NCI-H1092 (cell line): ENCODE measurements around the gene BACH2.
A peak's percentile ranks its signal among the peaks of the same experiment; 100 is the strongest.
"Not testable (repeated sequence)": the region's sequence is repeated elsewhere in the genome, so short reads cannot be mapped to it uniquely, and the experiment has no call there.

Experiments
- DNase-seq: peaks from one replicate; lab custom pipeline; 2025; lab: John Stamatoyannopoulos, UW

The BACH2 gene

DNA sequence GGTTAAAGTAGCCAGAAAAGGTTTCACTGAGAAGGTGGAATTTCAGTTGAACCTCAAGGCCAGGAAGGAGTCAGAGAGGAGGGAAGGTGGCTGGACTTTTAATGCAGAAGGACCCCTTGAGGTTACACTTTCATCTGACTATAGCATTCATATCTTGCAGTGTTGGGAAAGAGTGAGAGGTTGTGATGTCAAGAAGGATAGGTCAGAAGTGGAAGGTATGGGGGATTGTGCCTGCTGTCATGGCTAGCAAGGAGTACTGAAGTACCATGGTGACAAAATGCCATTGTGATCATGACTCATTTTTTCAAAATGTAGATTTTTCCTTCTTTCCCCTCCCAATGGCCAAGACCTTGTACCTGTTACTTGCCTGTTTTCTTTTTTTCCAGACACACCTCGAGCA is 5.2 kb upstream of the BACH2 start:
- no peak for DNase-seq

DNA sequence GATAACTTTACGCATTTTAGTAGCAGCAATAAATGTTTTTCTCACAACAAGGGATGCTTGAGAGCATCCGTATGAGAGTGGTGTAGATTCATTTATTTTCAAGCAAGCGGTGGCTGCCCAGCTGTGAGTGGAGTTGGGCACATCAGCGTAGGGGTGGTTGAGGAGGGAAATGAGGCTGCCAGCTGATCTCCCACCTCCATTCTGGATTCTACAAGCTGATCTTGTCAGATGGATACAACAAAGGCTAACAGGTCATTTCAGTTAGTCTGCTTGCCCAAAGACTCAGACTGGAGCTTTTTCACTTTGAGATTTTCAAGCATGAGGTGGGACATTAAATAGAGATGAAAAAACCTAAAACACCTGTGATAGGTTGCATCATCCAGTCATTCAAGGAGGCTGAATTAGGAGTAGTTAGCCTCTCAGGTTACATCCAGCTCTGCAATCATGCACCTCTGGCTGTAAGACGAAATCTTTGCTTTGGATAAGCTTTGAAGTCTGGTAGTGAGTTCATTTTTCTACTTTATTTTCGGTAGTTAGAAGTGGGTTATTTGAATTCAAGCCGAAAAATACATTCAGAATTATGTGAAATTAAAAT is 1.9 kb upstream of the BACH2 start:
- no peak for DNase-seq

DNA sequence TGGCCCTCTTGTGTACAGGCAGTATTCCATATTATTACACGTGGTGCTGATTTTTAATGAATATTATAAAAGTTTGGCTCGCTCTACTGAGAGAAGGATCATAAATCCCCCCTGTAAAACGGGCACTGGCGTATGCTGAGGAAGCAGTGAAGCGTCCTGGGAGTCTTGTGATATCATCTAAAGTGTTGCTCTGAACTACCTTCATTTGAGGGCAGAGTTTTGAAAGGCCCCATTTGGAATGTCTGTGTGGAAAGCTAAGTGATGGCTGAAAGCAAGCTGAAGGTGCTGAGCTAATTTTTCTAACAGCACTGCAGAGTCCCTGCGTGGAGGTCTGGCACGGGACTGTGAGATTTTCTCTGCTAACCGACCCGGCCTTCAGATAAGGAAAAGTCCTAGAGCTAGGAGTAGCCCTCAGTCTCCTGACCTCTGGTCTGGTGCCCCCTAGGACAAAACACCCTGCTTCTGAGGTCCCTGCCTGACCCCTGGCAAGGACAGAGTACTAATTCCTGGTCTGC is 1.3 kb upstream of the BACH2 start:
- no peak for DNase-seq

DNA sequence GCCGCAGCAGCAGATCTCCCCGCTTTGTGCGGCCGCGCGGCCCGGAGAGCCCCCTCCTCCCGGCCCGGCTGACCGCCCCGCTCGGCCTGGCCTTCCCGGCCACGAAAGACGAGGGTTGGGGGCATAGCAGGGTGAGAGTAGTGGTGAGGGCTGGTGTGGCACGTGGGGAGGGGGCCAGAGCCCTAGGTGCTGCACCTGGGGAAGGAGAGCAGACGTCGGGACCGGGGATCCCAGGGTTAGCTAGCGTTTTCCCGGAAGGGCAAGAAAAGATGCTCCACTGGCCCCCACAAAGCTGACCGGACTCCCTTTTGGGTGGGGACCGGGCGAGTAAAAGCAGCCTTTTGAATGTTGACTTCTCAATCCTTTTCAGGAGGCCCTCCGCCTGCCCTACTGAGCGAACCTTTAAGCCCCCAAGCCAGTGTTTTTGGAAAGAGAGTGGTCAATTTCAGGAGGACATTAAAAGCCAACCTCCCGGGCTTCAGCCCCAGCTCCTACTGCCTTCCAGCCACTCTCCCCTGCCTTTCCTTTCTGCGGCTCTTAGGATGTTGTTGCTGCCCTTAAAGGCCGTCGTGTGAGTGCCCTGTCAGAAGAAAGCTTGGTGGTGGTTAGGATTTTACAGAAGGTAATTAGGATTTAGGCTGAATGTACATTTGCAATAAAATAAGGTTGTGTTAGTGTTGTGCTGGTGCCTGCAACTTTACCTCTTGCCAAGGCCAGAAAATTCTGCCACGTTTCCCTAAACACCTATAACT is 648 bp upstream of the BACH2 start:
- no peak for DNase-seq

DNA sequence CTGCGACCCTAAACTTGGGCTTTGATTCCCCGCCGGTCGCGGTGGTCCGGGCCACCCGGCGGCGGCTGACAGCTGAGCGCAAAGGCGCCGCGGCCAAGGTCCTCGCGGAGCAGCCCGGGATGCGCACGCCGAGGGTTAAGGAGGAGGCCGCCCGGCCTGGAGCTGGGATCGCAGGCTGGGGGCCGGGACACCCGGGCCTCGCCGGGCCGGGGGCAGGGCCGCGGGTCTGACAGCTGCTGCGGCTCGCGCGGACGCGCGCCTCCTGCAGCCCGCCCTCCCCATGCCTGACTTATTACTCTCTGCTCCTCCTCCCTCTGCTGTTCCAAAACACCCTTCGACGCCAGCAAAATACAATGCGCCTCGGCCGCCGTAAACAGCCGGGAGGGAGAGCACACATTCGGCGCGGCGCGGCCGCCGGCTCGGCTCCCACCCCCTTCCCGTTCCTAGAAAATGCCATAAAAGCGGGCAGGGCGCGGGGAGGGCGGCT is 746 bp downstream of the BACH2 start:
- peak; percentile 11 for DNase-seq

DNA sequence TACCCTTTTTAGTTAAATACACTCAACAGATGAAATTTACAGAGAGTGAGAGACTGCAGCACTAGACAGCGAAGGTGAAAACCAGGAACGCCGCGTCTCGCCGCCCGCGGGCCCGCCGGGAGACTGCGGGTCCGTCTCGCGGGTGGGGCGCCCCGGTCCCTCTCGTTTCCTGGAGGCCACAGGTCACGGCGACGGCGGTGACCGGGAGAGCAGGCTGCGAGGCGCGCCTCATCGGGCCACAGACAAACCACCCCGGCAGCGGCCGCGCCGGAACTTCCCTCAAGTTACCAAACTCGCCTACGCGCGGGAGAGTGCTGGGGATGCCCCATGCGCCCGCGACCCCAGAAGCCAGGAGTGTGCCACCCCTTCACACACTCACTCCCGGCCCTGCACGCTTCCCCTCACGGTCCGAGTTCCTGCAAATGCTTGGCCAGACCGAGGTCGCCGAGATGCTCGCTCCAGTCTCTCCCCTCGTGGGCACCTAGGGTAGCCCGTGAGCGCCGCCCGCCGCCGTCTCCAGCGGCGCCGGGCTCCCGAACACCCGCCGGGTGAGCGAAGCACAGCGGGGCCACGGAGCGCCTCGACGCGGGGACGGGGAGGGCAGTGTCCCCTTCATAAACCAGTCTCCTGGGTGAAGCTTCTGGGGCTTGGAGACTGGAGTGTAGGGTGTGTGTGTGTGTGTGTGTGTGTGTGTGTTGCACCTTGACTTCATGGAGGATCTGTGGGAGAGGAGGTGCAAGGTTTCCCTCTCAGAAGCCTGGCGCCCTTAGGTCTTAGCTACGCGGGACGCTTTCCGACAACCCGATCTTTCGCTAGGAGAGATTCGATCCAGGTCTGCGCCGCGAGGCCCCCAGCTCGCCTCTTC is 1.4 kb downstream of the BACH2 start:
- DNase-seq: no peak

DNA sequence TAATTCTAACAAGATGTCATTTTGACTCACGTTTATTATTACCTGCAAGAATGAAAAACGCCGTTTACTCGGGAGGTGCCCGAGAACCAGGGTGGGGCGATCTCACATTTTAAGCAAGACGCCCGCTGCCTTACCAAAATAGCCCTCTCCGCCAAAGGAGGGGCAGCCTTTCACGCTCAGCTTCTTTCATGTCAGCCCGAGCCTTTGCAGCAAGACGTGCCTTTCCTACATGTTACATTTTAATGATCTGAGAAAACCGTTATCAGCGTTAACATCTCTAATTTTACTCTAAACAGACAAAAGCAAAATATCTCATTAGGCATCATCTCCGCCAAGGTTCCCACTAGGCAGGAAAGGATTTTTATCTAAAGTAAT is 2.0 kb downstream of the BACH2 start:
- no peak for DNase-seq

DNA sequence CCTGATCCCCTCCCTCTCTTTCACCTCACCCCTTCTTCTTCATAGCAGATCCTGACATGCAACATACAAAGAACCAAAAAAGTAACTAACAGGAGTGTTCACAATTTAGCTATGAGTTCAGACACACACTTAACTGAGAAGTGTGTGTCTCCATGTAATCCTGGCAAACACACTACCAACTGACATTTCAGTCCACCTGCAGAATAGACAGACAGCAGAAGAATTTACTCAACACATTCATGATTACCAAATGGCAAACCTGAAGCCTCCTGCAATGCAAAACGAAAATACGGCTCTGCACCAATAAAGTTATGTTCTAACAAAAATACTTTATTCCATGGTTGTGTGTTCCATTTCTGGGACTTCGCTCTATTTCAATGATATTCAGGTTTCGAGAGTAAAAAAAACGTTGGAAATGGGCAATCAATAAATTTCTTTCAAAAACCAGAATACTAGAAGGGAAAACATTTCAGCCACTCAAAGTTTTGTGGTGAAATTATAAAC is 2.6 kb downstream of the BACH2 start:
- DNase-seq: no peak

DNA sequence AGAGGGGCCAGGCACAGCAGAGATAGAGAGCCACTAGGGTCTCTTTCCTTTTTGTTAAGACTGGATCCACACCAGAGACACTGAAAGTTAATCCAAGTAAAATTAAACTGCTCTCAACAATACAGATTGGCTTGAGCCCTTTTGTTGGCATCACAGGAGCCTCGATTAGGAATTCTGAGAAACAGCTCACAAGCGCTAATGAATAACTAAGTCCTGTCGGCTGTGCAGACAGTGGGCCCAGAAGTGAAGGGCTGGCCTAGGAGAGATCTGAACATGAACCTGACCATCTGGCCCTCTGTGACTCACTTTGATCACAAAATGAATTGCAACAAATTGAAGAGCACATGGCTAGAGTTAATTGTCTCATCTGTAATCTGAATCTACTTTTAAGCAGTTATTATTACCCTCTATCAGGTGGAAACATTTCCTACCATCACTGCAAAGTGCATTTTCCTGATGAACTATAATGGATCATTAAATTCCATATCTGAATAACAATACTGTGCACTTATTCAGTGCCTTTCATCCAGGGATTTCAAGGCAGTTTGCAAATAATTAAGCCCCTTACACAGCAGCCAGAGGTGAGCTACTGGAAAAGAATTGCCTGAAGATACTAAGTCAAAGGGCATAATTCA is 3.2 kb downstream of the BACH2 start:
- no peak for DNase-seq

DNA sequence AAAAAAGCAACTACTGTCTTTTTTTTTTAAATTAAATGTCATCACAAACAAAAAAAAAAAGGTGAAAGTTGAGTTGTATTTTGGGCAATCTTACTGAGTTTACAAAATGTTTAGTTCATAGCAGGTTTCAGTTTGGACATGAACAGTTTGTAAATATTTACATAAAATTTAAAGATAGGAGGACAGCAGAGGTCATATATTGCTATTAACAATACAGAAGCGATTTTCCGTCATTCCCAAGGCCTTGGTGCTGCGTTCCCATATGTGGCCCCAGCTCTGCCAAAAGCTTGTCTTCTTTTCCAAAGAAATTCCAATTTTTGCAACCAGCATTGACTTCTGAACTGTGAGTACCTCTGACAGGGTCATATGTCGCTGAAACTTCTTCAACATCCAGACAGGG is 5.1 kb downstream of the BACH2 start:
- DNase-seq: no peak

DNA sequence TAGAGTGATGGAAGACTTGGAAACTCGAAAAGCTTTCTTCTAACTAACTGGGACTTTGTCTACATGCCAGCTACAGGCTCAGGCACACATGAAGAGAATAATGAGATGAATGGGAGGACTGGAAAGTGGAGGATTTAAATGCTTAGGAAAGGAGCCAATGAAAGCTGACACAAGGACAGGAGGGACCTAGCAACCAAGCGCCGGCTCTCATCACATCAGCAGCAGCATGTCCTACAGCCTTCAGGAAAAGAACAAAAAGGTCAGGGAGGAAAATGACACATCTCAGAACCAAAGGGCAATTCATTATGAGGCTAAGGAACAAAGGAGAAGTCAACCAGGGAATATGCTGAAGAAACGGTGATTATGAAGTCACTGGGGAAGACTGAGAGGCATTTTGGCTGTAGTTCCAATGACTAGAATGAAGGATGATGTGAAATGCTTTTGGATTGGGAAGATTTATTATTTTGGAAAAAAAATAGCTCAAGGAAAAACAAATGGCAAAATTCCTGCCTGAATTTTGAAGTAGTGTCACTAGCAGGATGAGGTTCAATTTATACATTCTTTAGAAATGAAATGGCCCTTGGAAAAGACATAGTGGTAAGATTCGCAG is 5.7 kb downstream of the BACH2 start:
- no peak for DNase-seq

DNA sequence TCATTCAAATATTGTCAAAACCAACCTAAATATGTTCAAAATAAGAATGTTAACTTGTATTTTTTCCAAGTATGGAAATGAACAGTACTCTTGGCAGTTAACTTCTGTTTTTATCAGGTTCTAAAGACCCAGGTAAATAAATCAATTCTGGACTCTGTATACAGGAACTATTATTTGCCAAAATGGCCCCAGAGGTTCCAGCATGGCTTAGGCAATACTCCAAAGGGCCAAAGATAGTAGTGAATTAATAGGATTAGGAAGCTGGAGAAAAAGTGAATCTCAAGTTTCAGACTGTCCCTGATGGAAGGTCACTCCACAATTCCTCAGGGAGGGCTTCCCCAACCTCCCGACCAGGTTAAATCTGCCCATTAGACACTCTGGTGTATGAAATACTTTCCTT is 6.7 kb downstream of the BACH2 start:
- no peak for DNase-seq

DNA sequence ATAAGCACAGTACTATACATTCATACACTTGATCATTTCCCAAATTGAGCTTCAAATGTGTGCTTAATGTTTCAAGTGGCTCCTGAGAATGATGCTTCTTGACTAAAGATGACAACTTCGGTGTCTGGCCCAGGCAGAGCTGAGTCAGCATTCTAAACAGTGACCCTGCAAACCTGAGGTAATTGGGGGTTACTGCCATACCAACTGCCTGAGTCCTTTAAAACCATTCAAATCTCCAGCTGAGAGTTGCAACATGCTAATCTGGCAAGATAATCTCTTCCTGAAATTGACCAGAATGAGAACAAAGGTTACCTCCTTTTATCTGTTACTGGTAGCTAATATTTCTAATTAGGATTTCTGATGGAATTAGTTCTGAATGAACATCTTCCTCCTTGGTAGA is 8.2 kb downstream of the BACH2 start:
- no peak for DNase-seq

DNA sequence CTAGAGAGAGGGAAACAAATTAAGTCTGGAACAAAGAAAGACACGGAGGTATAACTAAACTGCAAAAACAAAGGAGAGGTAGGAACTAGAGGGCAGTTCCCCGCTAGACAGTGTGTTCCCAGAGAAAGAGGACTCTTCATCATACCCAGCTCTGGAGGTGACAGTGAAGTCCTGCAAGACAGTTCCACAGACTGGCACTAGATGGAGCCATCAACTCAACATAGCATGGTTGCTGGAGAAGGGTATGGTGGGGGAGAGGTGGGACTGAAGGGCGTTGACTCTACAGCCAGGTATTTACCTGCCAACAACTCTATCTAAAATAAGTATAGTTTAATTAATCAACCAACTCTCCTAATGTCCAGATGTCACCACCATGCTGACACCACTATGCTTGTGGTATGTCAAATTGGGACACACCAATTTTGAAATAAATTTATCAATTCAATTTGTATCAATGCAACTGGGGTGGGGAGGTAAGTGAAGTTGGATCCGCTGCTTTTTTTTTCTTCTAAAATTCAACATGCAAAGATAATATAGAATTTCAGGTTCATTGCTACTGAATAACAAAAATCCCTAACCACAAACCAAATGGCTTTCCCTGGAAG is 9.7 kb downstream of the BACH2 start:
- no peak for DNase-seq

DNA sequence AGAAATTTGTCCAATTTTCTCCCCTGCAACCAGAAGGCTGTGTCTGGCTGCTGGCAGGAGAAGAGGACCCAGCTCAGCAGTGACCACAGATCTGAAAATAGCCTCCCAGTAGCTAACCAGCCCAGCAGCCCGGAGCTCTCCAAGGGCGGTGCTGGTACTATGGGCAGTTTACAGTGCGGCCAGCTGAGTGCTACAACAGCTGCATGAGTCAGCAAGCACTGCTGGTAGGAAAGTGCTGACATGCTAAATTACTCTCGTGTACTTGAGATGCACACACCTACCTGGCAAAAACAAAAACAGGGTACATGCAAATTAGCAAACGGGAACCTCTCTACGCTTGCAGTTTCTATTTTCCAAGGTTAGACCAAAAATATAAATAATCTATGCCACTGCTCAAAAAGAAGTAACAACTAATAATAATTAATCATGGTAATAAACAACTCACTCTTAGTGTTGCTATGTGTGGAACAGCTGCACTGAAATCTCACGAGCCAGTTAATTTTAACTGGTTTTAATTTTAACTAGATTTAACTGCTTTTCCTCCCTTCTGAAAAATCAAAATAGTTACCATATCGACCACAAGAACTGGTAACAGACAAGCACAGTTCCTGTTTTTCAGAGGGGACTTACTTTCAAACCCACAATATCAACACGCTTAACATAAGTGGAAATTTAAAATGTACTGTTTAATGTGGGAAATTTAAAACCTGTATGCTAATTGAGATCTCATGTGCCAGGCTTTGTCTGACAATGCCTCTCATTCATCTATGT is 10.8 kb downstream of the BACH2 start:
- no peak for DNase-seq

DNA sequence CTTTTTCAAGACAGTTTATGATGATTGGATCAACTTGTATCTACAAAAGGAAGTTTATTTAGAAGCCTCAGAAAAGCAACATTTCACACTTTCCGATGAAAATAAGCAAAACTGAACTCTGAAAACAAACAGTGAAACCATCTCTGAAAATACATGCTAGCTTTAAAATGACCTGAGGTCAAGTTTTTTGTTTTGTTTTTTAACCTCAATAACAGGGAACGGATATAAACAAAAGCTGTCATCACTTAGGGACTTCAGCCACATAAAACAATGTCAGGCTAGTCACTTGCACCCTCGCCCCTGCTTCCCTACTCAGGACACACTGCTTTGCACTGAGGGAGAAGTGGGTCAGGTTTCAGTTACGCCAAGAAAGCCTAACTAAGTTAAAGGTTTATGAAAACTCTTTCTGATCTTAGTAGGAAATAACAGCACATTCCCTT is 11.6 kb downstream of the BACH2 start:
- DNase-seq: no peak

DNA sequence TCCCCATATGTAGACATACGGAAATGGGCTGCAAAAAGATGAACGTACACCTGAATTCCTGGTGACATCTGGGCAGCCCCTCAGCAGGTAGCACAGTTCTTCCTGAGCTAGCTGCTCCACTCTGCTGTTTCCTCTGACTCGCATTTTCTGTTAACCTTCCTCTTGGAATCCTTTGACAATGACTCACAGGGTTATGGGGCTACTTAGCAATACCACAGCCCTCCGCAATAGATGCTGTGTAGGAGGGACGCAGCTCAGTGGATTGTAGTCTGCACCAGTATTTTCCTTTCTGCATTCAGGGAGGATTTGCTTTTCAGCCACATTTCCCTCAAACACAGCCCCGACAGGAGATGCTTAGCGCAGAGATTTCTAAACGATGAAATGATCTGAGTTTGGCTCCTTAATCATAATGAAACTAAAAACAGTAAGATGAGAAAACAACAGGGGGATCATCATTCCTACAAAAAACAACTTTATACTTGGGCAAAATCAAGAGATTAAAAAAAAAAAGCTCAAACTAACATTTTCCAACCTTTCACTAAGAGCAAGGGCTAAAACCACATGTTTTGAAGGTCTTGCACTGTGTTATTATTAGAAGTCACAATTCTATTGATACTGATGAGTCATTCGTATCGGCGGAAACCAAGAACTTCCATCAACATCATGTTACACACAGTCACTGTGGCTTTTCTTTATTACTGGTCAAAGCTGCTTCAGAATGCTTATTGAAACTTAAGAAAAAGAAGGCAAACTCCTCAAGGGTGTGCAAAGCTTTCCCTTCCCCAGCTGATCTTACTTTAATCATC is 12.2 kb downstream of the BACH2 start:
- DNase-seq: no peak

DNA sequence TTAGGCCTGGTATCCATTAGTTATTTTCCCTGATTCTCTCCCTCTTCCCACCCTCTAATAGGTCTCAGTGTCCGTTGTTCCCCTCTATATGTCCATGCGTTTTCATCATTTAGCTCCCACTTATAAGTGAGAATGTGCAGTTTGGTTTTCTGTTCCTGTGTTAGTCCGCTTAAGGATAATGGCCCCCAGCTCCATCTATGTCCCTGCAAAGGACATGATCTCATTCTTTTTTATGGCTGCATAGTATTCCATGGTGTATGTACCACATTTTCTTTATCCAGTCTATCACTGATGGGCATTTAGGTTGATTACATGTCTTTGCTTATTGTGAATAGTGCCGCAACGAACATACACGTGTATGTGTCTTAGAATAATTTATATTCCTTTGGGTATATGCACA is 14.4 kb downstream of the BACH2 start:
- not testable (repeated sequence) for DNase-seq

DNA sequence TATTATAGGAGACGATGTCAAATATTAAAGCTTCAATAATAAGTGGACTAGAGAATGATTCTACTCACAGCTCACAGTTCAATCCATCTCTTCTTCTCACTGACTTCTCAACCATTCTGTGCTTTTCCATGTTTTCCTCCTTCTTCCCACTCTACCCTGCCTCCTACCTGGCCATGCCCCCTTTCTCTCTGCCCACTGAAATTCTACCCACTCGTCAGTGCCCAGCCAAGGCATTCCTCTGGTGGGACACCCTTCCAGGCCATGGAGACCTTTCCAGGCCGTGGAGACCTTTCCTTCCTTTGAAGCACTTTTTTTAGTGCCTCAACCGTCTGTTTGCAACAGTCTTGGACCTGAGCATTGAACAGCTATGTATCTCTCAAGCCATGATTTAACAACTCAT is 18.5 kb downstream of the BACH2 start:
- DNase-seq: no peak
